Lung (tissue), 12 donors: ENCODE results near the gene PCOLCE2. TPM values are rescaled to one million over a fixed set of nuclear protein-coding genes. Genes with fewer than 3 reads are reported as not detected.

ENCODE experiments used
- ATAC-seq: fragments of 200-7000 bp; cut with Tn5 transposase; one replicate; pipeline ENCODE4 v1.9.1; 2020; ENCODE audit warnings: moderate number of reproducible peaks; ENCODE audit not compliant: insufficient read depth, low FRiP score
- DNase-seq, 3 donors: peaks; one replicate each; pipeline ENCODE4 v3.0.0-alpha.2; 2013 to 2017
- H3K27ac ChIP-seq, 2 donors: one replicate each; pipeline ENCODE4 v1.5.1; 2013; ENCODE audit warnings: mild to moderate bottlenecking in 2 of 2, moderate library complexity in 2 of 2, control low read depth in 1 of 2, inconsistent platforms in 1 of 2, low read depth in 1 of 2, low read length in 1 of 2
- H3K27me3 ChIP-seq, 3 donors: one replicate each; pipeline ENCODE4 v1.5.1; 2013; ENCODE audit warnings: low read length in 2 of 3; ENCODE audit not compliant: control insufficient read depth in 3 of 3, insufficient read depth in 3 of 3
- H3K36me3 ChIP-seq, 4 donors: one replicate each; pipeline ENCODE4 v1.5.1; 2013; ENCODE audit warnings: low read length in 4 of 4, mild to moderate bottlenecking in 1 of 4, moderate library complexity in 1 of 4; ENCODE audit not compliant: control insufficient read depth in 4 of 4, insufficient read depth in 4 of 4
- H3K4me1 ChIP-seq, 5 donors: one replicate each; pipeline ENCODE4 v1.5.1; 2013; ENCODE audit warnings: low read length in 5 of 5, mild to moderate bottlenecking in 2 of 5, moderate library complexity in 1 of 5; ENCODE audit not compliant: control insufficient read depth in 5 of 5, insufficient read depth in 5 of 5
- H3K4me3 ChIP-seq: one replicate; pipeline ENCODE4 v1.5.1; 2013; ENCODE audit warnings: mild to moderate bottlenecking, control low read depth, moderate library complexity
- H3K9ac ChIP-seq, 2 donors: one replicate each; pipeline ENCODE4 v1.5.1; 2013; ENCODE audit warnings: low read length in 2 of 2, control low read depth in 1 of 2; ENCODE audit not compliant: insufficient read depth in 1 of 2
- H3K9me3 ChIP-seq, 4 donors: one replicate each; pipeline ENCODE4 v1.5.1; 2013; ENCODE audit warnings: low read length in 3 of 4, mild to moderate bottlenecking in 1 of 4, moderate library complexity in 1 of 4; ENCODE audit not compliant: control insufficient read depth in 4 of 4, insufficient read depth in 3 of 4
- CTCF ChIP-seq: IDR thresholded peaks from 2 replicates; pipeline ENCODE4 v1.5.1; 2012; ENCODE audit warnings: mild to moderate bottlenecking; ENCODE audit errors: control extremely low read depth, extremely low read depth
- whole genome bisulfite sequencing, 2 donors: extraction: QIAGEN DNeasy Blood & Tissue Kit; methylation state at CpG; one replicate each; pipeline ENCODE4 v1.1.7; 2013; 5-methylcytosine and 5-hydroxymethylcytosine counted together
- polyA plus RNA-seq, 2 donors: library from polyadenylated mRNA; stranded (reverse); fragments of 200-250 nt; gene quantifications; one replicate each; pipeline ENCODE4 v1.2.1, GENCODE V29; 2013
- total RNA-seq, 2 donors: library from RNA; depleted of rRNA in 1 of 2; stranded (reverse); fragments of >200 nt in 1 of 2; gene quantifications; one replicate each; pipeline ENCODE4 v1.2.1, GENCODE V29; 2014 to 2021
- donor health status: control.
- donor health status: control.
- donor health status: Bipolar disorder and iron deficiency.
- donor health status: healthy.
- donor health status: DM: yes; HTN: yes; CAD: no.

The PCOLCE2 gene
- total and polyA plus RNA-seq, 4 donors: 2.8 to 32.2 (median 15.6) TPM

- peaks cover 0 to 8% (median 0%) of the 10 kb centered on the region in 3 donors for H3K27me3 ChIP-seq
- DNase-seq: no peak
- H3K36me3 ChIP-seq: no peaks in the 10 kb centered on the region
- no peaks in the 10 kb centered on the region for H3K4me1 ChIP-seq
- WGBS, 2 donors: 43 to 80% methylated on average over 1 of the region's 1 CpG
- no peak for TF ChIP-seq CTCF
- H3K4me3 ChIP-seq: no peak overlapping the region
- ATAC-seq: no peak
- peaks cover 0 to 2% (median 0%) of the 10 kb centered on the region in 4 donors for H3K9me3 ChIP-seq
- no peak overlapping the region for H3K9ac ChIP-seq
- H3K27ac ChIP-seq: no peak overlapping the region
Observed at GRCh38 chr3:142896996-142897395, 8.1 kb upstream of the PCOLCE2 start.

- DNase-seq (no peak), ATAC-seq (no peak)
- Histone ChIP-seq H3K27me3 (peaks cover 0 to 8% (median 0%) of the 10 kb centered on the region in 3 donors), H3K27ac (no peak overlapping the region), H3K4me1 (no peaks in the 10 kb centered on the region), H3K36me3 (no peaks in the 10 kb centered on the region), H3K4me3 (no peak overlapping the region), H3K9ac (no peak overlapping the region), H3K9me3 (peaks cover 0 to 2% (median 0%) of the 10 kb centered on the region in 4 donors)
- WGBS, 2 donors: 93 to 97% methylated on average over 9 of the region's 9 CpGs
- TF ChIP-seq CTCF: no peak
Observed at GRCh38 chr3:142896201-142896755, 7.4 kb upstream of the PCOLCE2 start.

- Histone ChIP-seq H3K4me3 (no peak overlapping the region), H3K9me3 (peaks cover 0 to 2% (median 0%) of the 10 kb centered on the region in 4 donors), H3K9ac (no peak overlapping the region), H3K4me1 (peaks cover 0 to under 1% (median 0%) of the 10 kb centered on the region in 5 donors), H3K27me3 (peaks cover 0 to 14% (median 9%) of the 10 kb centered on the region in 3 donors), H3K36me3 (no peaks in the 10 kb centered on the region), H3K27ac (no peak overlapping the region)
- no peak for DNase-seq
- no peak for ATAC-seq
- TF ChIP-seq CTCF: no peak
- 84 to 89% methylated on average over 3 of the region's 3 CpGs for WGBS, 2 donors
Observed at GRCh38 chr3:142894493-142894892, 5.6 kb upstream of the PCOLCE2 start.

GRCh38 chr3:142892714-142893113 is 3.8 kb upstream of the PCOLCE2 start:
- no peak overlapping the region for H3K9ac ChIP-seq
- H3K27me3 ChIP-seq: peaks cover 0 to 21% (median 13%) of the 10 kb centered on the region in 3 donors
- ATAC-seq (no peak), DNase-seq (no peak)
- H3K36me3 ChIP-seq: no peaks in the 10 kb centered on the region
- H3K4me3 ChIP-seq: no peak overlapping the region
- WGBS, 2 donors: 77 to 92% methylated on average over 2 of the region's 2 CpGs
- no peak for TF ChIP-seq CTCF
- H3K27ac ChIP-seq: no peak overlapping the region
- no peaks in the 10 kb centered on the region for H3K9me3 ChIP-seq
- H3K4me1 ChIP-seq: peaks cover 0 to 12% (median 0%) of the 10 kb centered on the region in 5 donors
